DMS 273 (cell line): ENCODE measurements around the gene HOMER3.
"Not testable (repeated sequence)": the region's sequence is repeated elsewhere in the genome, so short reads cannot be mapped to it uniquely, and the experiment has no call there.

ENCODE experiments used
- DNase-seq: peaks from one replicate; lab custom pipeline; 2025; ENCODE audit not compliant: unreplicated experiment; lab: John Stamatoyannopoulos, UW

The HOMER3 gene

GRCh38 chr19:18954094-18954493 lies 13.1 kb upstream of the HOMER3 start:
- DNase-seq, result no peak

DNA sequence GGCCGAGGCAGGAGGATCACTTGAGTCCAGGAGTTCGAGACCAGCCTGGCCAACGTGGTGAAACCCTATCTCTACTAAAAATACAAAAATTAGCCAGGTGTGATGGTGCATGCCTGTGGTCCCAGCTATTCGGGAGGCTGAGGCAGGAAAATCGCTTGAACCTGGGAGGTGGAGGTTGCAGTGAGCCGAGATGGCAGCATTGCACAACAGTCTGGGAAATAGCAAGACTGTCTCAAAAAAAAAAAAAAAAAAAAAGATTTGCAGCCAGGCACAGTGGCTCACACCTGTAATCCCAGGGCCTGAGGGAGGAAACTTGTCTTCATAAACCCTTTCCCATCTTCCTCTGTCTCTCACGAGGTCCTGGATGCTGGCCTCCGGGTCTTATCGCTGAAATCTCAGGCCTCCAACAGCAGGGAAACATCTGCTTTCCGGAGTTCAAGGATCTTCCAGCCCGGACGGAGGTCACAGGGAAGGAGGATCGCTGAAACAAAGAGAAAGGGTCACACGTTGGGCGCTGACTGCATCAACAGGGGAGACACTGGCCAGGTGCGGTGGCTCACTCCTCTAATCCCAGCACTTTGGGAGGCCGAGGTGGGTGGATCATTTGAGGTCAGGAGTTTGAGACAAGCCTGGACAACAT lies 11.5 kb upstream of the HOMER3 start:
- not testable (repeated sequence) for DNase-seq

- DNase-seq, result no peak
Measured at GRCh38 chr19:18951721-18952281, 10.8 kb upstream of the HOMER3 start.

DNA sequence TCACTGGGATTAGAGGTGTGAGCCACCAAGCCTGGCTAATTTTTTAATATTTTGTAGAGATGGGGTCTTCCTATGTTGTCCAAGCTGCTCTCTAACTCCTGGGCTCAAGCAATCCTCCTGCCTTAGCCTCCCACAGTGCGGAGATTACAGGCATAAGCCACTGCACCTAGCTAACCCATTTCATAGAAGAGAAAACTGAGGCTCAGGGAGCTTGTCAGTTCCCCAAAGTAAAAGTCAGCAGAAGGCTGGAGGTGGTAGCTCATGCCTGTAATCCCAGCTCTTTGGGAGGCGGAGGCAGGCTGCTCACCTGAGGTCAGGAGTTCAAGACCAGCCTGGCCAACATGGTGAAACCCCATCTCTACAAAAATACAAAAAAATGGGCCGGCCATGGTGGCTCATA lies 8.8 kb upstream of the HOMER3 start:
- DNase-seq, result no peak

- DNase-seq, result no peak
Measured at GRCh38 chr19:18948976-18949356, 7.9 kb upstream of the HOMER3 start.

GRCh38 chr19:18948075-18948975 lies 7.3 kb upstream of the HOMER3 start:
- DNase-seq, result no peak

- DNase-seq, result peak; percentile 55
Measured at GRCh38 chr19:18946918-18947317, 5.9 kb upstream of the HOMER3 start.

DNA sequence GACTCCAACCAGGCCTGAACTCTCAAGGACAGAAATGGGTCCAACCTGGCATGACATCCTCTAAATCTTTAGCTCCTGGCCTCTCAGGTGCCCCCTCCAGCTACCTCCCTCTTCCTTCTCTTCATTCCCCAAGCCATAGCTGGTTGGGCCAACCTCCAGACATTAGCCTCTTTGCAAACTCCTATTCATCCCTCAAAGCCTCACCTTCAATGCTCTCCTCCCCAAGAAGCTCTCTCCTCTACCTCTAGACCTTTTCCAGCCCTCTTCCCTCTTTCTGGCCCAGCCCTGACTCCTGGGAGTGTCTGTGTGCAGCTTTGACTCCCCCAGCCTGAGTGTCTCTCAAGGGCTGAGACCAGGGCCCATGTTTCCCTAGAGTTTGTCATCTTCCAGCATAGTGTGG lies 5.3 kb upstream of the HOMER3 start:
- DNase-seq, result no peak

DNA sequence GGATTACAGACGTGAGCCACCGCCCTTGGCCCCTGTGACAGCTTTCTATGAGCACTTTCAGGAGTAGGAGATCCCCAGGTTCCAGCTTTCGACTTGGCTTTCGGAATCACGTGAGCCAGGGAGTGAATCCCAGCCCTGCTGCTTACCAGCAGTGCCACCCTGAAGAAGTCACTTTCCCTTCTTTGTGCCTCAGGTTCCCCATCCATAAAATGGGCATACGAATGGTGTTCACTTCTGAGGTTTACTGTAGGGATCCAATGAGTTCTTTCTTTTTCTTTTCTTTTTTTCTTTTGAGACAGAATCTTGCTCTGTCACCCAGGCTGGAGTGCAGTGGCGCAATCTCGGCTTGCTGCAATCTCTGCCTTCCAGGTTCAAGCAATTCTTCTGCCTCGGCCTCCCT lies 4.3 kb upstream of the HOMER3 start:
- DNase-seq, result no peak

- DNase-seq, result no peak
Measured at GRCh38 chr19:18943465-18943864, 2.4 kb upstream of the HOMER3 start.

- DNase-seq, result no peak
Measured at GRCh38 chr19:18942692-18943091, 1.7 kb upstream of the HOMER3 start.

DNA sequence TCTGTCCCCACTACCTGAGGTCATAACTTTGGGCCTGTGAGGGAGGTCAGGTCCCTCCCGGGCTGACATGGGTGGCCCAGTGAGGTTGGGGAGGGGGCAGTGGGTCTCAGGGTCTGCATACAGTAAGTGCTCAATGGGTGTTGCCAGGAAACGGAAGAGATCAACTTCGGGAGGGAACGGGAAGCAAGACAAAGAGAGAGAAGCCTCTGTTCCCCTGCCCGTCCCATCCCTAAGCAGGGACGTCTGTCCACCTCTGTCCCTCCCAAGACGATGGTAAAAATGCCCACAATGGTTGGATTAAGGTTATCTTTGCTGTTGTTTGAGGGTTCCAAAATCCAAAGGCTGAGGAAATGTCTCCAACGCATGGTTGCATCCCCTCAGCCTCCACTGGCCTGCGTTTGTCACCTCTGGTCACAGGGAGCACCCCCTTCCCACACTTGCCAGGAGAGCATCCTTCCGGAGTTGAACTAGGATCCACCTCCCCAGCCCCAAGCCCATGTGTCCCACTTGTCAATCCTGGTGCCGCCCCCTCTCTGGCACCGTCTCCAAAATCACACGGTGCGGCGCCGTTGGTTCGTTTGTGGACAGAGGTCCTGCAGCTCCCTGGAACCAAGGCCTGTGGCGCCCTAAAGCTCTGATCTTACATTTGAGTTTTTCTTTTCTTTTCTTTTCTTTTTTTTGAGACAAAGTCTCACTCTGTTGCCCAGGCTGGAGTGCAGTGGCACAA lies 774 bp upstream of the HOMER3 start:
- no peak for DNase-seq

DNA sequence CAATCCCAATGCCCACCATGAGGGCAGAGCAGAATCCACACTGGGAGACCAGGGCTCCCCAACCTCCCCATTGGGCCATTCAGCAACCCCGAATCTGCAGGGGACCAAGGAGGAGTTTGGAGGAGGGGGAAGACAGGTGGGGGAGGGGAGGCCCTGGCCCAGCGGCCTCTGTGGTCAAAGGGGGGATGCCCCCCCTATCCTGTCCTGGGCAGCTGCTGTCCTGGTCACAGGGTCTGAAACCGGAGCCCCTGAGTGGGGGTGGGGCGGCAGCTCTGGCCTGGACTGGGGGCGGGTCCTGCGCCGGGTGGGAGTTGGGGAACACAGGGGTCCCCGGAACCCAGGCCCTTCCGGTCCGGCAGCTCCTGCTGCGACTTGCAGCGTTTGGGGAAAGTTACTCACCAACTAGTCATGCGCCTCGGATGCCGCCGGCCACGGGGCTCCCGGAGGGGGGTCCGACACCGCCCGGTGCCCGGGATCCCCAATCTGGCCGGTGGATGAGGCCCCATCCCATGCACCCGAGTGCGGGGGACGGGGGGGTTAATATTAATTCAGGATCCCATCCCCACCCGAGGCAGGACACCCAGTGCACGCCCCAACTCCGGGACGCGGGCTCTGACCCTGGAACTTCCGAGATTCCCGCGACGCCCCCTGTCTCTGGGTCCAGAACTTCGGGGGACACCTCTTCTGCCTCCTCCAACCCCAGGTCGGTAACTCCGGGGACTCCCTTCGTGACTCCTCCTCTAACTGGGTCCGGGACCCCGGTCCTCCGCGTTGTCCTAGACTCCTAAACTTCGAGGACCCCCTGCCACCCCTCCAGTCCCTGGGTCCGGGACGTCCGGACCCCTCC lies 872 bp downstream of the HOMER3 start:
- no peak for DNase-seq

- no peak for DNase-seq
Measured at GRCh38 chr19:18939163-18939562, 1.9 kb downstream of the HOMER3 start.

GRCh38 chr19:18933297-18933696 lies 7.7 kb downstream of the HOMER3 start:
- DNase-seq, result no peak

DNA sequence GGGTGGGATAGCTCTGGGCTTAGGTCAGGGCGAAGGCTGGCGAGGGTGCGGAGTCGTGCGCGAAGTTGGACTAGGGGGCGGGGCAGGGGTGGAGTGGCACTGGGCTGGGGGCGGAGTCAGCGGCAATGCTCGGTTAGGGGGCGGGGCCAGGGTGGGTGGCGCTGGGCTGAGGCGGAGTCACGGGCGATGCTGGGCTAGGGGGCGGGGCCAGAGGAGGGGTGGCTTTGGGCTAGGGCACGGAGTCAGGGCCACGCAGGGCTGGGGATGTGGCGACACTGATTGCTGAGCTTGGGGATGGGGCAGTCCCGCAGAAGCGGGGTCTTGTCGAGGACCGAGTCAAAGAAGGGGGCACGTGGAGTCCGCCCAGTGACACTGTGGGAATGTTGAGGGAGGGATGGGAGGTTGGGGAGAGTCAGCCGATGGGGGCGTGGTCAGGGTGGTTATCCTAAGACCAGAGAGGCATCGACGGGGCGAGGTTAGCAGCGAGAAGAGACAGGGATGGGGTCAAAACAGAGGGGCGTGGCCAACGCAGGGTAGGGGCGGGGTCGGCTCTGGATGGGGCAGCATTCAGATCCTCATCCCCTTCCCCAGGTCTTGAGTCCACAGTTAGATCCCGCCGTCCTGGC lies 8.7 kb downstream of the HOMER3 start:
- peak; percentile 49 for DNase-seq

DNA sequence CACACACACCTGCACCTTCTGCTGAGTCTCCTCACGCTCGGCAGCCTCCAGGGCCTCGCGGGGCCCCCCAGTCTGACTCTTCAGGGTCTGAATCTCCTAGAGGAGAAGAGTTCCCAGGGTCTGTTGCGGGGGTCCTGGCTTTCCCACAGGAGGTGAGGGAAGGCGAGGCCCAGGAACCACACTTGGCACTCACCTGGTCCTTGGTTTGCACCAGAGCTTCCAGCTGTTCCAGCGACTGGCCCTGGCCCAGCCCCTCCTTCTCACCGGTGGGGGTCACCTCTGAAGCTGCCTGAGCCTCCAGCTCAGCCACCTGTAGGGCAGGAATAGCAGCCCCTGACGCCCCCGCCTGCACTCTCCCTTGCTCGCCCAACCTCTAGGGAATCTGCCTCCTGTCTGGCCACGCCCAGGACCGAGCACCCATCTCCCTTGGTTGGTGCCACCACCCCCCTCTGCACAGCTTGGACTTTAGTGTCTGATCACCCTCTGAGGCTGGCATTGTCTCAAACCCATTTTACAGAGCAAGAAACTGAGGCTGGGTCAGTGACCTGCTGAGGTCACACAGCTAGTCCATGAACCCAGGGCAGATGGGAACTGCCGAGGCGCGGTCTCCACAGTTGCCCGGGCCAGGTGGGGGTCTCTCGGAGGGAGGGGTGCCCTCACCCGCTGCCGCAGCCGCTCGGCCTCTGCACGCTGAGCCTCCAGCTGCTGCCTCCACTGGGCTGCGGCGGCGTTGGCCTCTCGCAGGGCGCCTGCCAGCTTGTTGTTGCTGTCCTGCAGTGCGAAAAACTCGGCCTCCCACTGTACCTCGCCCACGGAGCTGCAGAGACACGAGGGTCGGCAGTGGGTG lies 9.5 kb downstream of the HOMER3 start:
- no peak for DNase-seq

DNA sequence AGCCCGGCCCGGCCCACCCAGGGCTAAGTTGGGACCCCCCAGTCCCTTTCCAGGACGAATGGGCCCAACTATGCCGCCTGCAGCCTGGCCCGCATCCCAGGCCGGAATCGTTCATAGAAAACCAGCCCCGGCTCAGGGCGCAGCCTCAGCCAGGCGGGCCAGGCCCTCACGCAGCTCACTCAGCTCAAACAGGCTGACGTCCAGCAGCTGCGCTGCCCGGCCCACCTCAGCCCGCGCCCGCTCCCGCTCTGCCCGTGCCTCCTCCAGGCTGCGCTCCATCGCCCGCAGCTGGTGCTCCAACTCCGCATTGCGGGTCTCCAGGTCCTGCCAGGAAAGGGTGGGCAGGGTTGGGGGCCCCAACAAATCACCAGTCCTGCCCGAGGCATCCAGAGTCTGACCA lies 11.7 kb downstream of the HOMER3 start:
- DNase-seq, result no peak
